Ureter (tissue), 1 donor: Measurements from ENCODE around the gene AMOTL2. TPM values are rescaled to one million over a fixed set of nuclear protein-coding genes. Genes with fewer than 3 reads are reported as not detected.

ENCODE experiments used
- DNase-seq: peaks from one replicate; pipeline ENCODE4 v3.0.0-alpha.2; 2020; ENCODE audit warnings: low spot score
- total RNA-seq: library from RNA; stranded (reverse); gene quantifications from one replicate; pipeline ENCODE4 v1.2.4, GENCODE V29; 2023
- donor health status: DM: yes; HTN: yes; CAD: no.

The AMOTL2 gene
- total RNA-seq, 1 donor from 2014 or later, result 76.2 TPM

DNA sequence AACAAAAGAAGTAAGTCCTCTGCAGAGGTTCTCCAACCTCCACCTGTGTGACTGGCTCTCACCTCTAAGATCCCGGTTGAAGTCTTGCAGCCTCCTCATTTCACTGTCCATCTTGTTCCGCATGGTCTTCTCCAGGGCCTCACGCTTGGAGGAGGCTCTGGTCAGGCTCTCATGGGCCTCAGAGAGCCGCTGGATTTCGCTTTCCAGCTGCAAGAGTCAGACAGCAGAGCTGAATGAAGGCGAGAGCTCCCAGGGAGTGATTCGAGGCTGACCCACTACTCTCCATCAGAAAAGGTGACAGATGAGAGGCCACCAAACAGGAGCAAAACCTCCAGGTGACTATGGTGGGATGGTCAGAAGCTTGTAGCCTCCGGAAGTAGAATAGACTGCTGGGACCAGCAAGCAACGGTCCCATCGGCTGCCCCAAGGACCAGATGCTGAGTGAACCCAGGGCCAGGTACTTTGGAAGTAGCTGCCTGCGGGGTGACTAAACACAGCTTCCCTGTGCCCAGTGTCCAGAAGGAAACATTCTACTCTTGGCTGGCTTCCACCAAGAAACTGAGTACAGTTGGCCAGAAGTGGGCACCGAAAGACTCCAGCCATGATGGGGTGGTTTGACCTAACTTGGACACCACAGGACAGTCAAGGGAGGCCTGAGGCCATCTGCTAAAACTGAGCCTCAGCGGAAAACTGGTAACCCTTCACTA, 7.9 kb downstream of the AMOTL2 start:
- no peak for DNase-seq

DNA sequence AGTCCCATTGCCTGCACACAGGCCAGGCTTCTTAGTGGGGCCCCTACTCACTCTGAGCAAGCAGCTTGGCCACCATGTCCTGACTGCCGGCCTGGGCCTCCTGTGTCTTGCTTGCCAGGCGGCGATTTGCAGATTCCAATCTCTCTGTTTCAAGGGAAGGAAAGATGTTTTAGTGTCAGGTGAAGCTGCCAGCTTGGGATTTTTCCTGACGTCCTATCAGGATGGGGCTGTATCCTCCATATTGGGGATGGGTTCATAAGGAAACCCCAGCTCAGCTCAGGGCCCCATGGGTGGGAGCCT, 8.5 kb downstream of the AMOTL2 start:
- no peak for DNase-seq

DNA sequence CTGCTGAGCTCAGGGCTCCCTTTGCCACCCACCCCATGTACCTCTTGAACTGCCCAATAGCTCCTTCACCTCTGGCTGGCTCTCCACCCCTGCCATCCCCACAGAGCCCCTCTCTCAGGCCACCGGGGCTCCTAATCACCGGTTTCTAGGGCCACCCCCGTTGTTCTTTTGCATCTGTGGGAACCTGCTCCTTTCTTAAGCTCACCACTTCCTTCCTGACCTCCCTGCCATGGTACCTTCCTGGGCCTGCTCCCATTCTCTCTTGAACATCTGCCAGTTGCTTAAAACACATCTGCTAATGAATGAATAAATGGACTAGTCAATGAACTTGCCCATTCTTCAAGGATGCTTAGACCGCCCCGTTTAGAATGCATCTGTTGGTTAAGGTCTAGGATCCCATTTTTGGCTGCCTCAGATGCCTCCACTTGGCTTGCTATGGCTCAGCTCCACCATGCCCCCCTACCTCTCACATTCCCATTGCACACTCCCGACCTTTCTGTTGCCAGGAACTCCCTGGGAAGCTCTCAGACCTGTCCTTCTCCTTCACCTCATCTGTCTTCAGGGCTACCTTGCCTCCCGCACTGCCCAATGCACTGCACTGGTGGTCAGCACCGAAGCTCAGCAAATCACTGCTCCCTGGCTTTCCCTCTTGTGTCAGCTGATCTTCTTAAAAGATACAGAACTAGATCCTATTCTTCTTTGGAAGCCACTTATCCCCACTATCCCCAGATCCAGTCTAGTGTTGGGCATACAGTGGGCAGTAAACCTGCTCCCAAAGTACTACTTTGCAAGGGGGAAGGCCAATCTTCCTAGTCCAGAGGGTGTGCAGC, 9.1 kb downstream of the AMOTL2 start:
- DNase-seq, result no peak

DNA sequence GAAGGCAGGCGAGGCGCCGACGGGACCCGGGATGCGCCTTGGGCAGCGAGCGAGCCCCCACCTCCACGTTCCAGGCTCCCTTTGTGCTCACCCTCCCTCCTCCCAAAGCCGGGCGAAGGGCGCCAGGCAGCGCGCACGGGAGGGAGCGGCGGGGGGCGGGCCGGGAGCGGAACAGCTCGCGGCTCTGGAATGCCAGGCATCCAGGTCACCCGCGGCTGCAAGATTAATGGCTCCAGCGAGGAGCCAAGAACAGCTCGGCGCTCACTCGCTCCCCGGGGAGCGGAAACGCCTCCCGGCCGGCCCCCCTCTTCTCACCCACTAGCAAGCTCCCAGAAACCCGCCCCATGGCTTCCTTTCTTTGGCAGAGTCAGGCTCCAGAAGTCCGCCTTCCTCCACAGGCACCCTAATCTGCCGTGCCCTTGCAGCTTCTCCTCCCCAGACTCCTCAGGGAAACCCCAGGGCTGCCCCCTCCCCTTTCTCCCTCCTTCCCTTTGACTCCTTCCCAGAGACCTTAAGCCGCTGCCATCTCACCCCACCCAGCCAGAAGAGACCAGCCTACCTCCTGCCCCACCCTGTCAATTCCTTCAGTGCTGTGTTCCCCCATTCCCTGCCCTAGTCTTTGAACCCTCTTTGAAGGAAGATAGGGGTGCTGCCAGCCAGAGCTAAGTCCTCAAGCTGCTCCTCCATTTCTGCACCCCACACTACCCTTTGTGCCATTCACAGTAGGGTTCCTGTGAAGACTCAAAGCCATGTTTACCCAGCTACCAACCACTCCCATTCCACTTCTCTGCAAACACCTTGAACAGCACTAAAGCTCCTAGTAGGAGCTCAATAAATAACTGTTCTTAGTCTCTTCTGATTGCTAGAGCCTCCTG, 9.9 kb downstream of the AMOTL2 start:
- DNase-seq, result peak; percentile 96

DNA sequence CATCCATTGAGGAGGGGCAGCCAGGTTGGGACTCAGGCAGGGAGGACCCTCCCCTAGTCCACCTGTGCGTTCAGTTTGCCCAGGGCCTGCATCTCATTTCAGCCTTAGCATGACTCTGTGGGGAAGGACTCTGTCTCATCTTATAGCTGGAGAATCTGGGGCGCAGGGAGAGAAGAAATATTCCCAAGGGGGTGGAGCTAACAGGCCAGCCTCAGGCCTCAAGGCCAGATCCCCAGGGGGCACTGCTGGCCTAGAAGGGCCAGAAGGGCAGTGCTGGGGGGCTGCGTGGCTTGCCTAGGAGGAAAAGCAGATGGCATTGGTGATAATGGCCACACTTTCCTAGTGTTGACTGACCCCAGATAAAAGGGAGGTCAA, 10.9 kb downstream of the AMOTL2 start:
- no peak for DNase-seq

DNA sequence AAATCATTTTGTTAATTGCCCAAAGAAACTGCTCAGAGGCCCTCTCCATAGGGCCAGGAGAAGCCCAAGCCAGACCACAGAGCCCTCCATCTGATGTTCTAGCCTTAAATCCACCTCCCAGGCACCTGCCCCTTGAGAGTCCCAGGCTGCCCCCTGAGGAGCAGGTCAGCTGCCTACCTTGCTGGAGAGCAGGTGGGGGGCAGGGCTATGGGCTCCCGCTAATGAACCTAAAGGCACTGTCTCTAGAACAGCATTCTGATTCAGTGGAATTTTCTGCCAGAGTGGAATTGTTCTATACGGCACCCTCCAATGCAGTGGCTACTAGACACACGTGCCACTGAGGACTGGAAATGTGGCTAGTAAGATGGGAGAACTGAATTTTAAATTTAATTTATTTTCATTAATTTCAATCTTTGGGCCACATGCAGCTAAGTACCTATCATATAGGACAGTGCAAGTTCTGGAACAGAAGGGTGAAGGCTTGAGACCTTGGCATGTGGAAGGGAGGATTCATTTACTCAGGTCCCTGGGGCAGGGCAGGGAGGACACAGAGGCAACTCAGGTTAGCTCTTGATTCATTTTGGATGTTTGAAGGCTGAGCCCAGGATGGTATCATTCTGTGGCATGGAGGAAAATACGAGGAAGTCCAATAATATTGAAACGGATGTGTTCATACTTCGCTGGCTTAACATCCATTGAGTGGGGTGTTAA, 11.4 kb downstream of the AMOTL2 start:
- no peak for DNase-seq

DNA sequence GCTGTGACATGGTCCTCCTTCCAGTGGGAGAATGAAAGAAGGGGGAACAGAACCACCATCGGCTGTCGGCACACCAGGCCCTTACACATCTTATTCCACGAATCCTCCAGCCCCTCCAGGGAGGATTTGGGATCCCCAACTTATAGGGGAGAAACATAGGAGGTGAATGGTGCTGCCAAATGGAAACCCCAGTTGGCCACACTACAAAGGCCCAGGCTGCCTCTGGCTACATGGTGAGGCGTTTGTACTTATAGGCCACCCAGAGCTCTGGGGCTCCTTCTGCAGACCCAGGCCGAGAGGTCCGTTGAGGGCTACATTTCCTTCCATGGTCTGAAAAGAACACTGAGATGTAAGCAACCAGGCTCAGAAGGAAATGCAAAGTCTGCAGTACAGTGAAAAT, 12.0 kb downstream of the AMOTL2 start:
- DNase-seq, result no peak

DNA sequence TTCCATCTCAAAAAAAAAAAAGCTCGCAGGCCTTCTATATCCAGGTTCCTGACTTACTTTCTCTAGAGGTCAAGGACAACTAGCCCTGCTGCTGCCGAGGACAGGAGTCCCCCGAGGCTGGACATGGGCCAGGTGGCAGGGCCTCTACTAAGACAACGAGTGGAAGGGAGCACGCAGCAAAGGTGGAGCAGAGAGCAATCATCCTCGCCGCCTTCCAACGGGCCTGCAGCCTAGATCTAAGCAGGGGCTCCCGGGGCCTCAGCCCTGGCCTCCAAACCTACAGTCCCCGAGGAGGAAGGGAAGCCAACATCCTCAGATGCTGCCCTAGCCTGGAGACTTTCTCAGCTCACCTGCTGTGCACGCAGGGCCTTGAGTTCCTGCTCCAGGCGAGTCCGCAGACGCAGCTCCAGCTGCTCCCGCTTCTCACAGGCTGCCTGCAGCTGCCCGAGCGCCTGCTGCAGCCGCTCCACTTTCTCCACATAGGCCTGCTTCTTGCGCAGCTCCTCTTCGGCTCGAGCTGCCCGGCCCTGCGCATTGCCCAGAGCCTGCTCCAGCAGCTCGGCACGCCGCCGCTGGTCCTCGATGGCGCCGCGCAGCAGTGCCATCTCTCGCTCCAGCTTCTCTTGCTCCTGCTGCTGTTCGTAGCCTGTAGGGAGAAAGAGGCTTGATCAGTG, 12.9 kb downstream of the AMOTL2 start:
- DNase-seq, result no peak

DNA sequence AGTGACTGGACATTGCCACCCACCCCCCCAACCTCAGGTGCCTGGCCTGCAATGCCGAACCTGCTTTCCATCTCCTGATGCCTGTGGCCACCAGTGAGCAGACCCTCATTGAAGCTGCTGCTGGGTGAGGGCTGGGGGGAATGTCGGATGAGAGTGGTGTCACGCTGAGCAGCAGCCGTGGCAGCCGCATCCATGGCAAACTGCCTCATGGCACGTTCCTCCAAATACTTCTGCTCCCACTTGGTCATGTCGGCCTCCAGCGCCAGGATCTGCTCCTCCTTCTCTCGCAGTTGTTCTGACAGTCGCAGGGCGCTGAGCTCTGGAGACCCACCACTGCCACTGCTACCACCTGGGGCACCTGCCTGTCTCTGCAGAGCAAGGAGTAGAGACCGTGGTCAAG, 14.2 kb downstream of the AMOTL2 start:
- DNase-seq, result no peak

DNA sequence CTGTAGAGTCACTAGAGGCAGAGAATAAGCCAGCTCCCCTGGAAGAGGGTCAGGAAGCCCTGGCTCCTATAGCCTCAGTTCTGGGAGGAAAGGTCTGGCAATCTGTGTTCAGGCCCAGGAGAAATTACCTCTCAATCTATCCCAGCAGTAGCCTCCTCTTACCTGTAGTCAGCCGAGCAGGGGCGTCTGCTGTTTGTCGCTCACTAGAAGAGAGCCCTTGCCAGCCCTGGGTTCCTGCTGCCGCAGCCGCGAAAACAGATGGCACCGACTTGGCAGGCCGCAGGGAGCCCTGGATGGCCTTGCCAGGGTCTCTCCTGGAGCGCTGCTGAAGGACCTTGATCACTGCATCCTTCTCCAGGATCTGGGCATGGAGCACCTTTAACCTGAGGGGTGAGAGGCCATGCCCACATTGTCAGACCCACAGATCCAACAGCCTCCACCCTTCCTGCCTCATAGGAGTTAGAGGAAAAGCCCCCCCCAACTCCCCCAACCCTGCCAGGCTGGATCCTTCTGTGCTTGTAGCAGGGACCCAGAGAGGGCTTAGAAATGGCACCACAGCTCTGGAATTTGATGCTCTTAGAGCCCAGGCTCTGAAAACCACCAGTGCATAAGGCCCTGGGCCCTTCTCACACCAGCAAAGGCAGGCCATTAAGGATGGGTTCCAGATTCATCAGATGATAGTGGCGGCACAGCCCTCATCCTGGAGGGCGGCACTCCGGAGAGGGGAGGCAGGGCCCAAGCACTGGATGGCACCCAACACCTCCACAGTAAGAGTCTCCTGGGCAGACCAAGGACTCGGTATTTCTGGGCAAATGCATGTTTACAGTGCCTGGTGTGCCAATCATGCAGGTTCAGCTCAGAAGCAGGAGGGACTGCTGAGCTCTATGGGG, 14.9 kb downstream of the AMOTL2 start:
- no peak for DNase-seq

DNA sequence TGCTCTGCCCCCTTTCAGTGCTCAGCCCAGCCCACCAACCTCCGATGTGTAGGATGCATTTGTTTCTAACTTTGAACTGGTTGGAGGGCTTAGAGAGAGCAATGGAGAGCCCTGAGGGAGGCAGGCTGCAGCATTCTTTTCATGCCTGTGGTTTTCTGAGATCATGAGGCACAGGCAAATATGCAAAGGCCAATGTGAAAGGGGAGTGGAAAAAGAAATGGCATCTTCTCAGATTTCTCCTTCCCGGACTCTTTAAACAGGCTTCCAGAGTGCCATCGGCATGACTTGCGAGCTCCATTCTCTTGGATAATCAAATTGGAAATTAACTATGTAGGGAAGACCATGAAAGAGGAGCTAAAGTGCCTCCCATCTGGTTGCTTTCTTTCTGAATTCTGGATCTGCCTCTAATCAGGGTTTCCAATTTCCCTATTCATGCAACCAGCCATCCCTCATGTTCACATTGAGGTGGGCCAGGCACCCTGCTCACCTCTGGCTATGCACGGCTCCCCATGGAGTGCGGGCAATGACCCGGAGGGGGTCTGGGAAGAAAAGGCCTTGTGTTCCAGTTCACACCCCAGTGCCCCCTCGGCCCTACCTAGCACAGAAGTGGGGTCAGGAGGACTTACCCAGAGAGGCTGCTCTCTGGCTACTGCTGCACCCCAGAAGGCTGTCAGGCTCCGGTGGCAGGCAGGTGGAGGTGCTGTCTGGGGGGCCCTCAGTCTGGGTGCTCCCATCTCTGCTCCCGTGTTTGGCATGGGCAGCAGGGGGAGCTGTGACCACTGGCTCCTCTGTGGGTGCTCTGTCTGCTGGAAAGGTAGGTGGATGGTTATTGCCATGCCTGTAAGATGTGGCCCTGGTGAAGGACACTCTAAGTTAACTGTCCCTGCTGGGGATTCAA, 16.1 kb downstream of the AMOTL2 start:
- no peak for DNase-seq

DNA sequence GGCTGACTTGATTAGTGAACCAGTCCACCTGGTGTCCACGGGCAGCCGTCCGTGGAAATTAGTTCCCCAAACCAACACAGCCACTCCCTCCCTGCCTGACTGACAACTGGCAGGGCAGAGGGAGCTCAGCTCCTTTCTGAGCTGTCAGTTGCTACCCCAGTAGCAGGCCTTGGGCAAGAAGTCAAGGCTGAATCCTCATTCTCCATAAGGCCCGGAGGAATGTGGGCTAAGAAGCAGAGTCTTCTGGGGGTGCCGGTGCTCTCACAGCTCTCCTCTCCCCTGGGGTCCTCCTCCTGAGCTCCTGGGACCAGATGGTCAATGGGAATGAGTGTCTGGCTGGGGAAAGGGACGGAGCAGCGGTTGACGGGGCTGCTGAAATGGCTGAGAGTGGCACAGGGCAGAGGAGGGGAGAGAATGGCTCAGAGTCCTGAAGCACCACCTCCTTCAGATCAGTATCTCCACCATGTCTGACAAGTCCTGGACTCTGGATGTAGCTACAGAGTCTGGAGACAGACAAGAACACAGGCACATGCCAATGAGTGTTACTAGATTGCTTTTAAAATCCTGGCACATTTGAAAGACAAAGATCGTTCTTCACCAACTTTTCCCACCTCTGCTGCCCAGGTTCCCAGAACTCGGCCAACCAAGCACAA, 16.9 kb downstream of the AMOTL2 start:
- no peak for DNase-seq

DNA sequence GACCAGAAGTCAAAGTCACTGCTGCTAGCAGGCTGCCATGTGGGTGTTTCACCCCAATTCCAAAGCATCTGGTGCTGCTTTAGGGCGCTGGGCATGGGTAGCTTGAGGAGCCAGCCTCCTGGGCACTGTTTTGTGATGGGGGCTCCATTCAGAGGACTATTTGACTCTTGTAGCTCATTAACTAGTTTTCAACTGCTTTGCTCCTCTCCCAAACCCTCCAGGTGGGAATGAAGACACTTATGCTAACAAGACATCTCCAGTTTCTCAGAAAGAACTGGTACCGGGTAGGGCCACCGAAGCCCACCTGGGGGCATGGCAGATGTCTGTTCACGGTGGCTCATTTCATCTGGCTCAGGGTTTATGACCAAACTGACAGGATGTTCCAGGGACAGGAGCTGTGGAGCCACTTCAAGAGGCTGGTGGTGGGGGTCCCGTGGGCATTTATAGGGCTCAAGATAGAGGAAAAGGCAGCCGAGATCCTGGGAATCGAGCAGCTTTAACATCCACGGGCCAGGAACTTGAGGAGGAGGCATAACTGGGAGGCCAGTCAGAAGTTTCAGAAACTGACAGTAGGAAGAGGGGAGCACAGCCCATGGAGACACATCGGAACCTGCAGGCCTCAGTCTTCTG, 17.7 kb downstream of the AMOTL2 start:
- no peak for DNase-seq

DNA sequence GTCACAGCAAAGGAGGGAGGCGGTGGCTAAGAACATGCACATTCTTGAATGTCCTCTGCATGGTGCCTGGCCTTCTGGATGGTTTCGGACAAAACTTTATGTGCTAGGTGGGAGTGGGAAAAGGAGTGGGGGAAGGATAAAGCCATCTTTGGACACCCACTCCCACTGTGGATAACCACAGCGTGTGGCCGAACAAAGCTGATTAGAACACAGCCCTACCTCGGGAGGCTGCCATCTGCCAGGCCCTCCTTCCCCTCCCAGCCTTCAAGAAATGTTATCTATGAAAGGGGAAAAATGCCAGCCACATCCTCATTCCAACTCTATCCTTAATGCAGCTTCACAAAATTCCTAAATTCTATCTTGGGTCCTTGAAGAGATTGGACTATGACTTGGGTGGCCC, 18.8 kb downstream of the AMOTL2 start:
- no peak for DNase-seq

DNA sequence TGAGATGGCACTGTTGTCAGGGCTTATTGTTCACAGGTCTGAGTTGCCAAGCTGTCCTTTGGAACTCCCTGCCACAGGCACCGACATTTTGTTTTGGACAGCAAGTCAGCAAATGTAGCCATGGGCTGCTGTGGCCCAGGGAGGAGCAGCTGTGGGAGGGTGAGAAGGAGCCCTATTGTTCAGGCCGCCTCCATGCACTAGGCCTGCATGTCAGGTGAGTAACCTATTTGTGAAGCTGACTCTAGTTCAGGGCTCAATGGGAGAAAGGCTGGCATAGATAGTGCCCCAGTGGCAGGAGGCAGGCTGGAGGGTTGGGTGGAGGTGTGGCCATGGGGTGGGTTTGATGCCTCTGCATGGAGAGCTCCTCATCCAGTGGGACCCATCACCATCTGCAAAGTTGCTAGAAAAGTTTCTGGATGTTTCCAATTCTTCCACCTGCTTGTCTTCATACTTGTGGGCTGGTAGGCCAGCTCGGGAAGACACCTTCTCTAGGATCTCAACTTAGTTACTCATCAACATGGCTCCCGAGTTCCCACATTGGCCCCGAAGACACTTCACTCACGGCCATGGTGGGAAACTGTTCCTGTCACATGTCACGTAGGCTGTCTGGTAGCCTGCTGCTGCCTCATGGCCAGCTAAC, 19.5 kb downstream of the AMOTL2 start:
- DNase-seq, result no peak

DNA sequence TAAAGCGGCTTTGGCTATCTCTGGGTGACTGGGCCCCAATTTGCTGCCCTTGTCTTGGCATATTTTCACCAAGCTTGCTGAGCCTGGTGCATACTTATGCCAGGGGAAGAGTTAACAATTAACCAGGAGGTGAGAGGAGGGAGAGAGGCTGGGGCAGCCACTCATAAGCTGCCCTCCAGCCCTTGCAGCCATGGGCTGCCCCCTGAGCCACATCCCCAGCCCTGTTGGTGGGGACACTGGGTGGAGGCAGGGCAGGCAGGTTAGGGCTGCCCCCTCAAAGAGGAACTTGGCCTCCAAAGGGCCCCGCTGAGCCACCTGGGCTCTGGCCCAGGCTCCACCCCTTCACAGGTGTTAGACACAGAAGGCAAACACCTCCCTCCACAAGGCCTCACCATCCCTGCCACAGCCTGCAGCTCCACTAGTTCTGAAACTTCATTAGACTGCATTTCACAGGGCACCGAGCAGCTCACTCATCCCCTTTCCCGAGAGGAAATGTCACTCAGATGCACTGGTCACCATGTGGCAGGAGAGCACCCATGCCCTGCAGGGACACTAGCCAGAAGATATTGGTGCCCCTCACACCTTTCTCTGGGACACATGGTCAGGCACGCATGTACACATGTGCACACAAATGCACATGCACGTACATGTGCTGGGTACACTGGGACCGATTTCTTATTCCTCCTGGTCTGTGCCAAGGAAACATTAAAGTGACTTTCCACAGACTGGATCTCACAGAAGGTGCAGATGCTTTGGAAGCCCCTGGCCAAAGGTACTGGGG, 20.2 kb downstream of the AMOTL2 start:
- DNase-seq, result no peak
